IPS-NIHi11 (cell line): ENCODE results near the gene ILF3.
A peak's percentile ranks its signal among the peaks of the same experiment; 100 is the strongest.
"Not testable (repeated sequence)": the region's sequence is repeated elsewhere in the genome, so short reads cannot be mapped to it uniquely, and the experiment has no call there.

Source experiments
- DNase-seq: peaks from one replicate; pipeline ENCODE4 v3.0.0; 2012; ENCODE audit warnings: mixed read lengths, low spot score

ILF3 gene

GRCh38 chr19:10675214-10675613, 21.1 kb downstream of the ILF3 start:
- not testable (repeated sequence) for DNase-seq

- DNase-seq = no peak
Observed at GRCh38 chr19:10677751-10678150, 23.6 kb downstream of the ILF3 start.

GRCh38 chr19:10678813-10679212, 24.7 kb downstream of the ILF3 start:
- DNase-seq = no peak

- DNase-seq = no peak
Observed at GRCh38 chr19:10679743-10680142, 25.6 kb downstream of the ILF3 start.

- DNase-seq = no peak
Observed at GRCh38 chr19:10680545-10681135, 26.5 kb downstream of the ILF3 start.

- peak; percentile 2 for DNase-seq
Observed at GRCh38 chr19:10681658-10682057, 27.5 kb downstream of the ILF3 start.

GRCh38 chr19:10682397-10683063, 28.4 kb downstream of the ILF3 start:
- peak; percentile 6 for DNase-seq

GRCh38 chr19:10683064-10683426, 28.9 kb downstream of the ILF3 start:
- DNase-seq = peak; percentile 12

GRCh38 chr19:10683582-10683981, 29.4 kb downstream of the ILF3 start:
- DNase-seq = peak; percentile 9

GRCh38 chr19:10685210-10685609, 31.1 kb downstream of the ILF3 start:
- no peak for DNase-seq

- DNase-seq = no peak
Observed at GRCh38 chr19:10686193-10686592, 32.0 kb downstream of the ILF3 start.

- DNase-seq = no peak
Observed at GRCh38 chr19:10686661-10687517, 32.7 kb downstream of the ILF3 start.

- DNase-seq = peak; percentile 17
Observed at GRCh38 chr19:10687518-10688288, 33.6 kb downstream of the ILF3 start.

- DNase-seq = peak; percentile 6
Observed at GRCh38 chr19:10688545-10689280, 34.6 kb downstream of the ILF3 start.

- peak; percentile 25 for DNase-seq
Observed at GRCh38 chr19:10690341-10690781, 36.2 kb downstream of the ILF3 start.

GRCh38 chr19:10691178-10691881, 37.2 kb downstream of the ILF3 start:
- no peak for DNase-seq

- DNase-seq = peak; percentile 3
Observed at GRCh38 chr19:10691883-10692282, 37.7 kb downstream of the ILF3 start.

GRCh38 chr19:10692673-10693264, 38.6 kb downstream of the ILF3 start:
- DNase-seq = peak; percentile 29

- no peak for DNase-seq
Observed at GRCh38 chr19:10694706-10695307, 40.7 kb downstream of the ILF3 start.
